GM18505 (cell line): ENCODE measurements around the gene ZGLP1.
A peak's percentile ranks its signal among the peaks of the same experiment; 100 is the strongest.

Experiments
- ATAC-seq: cut with Tn5 transposase; IDR thresholded peaks from one replicate; pipeline ENCODE4 v1.9.1; 2021; ENCODE audit not compliant: unreplicated experiment
- POLR2A ChIP-seq: IDR thresholded peaks from 4 replicates; pipeline ENCODE4 v1.6.1; 2011; ENCODE audit warnings: borderline replicate concordance; ENCODE audit not compliant: insufficient read depth, insufficient read length; ENCODE audit errors: extremely low read depth

The ZGLP1 gene

GRCh38 chr19:10292789-10293636 lies 16.6 kb downstream of the ZGLP1 start:
- no peak for TF ChIP-seq POLR2A
- ATAC-seq = no peak

GRCh38 chr19:10292206-10292788 lies 17.3 kb downstream of the ZGLP1 start:
- peak; percentile 39 for ATAC-seq
- TF ChIP-seq POLR2A = no peak

GRCh38 chr19:10291554-10292205 lies 17.9 kb downstream of the ZGLP1 start:
- no peak for ATAC-seq
- TF ChIP-seq POLR2A = no peak

GRCh38 chr19:10290876-10291553 lies 18.6 kb downstream of the ZGLP1 start:
- TF ChIP-seq POLR2A = no peak
- no peak for ATAC-seq

GRCh38 chr19:10290357-10290875 lies 19.2 kb downstream of the ZGLP1 start:
- no peak for TF ChIP-seq POLR2A
- no peak for ATAC-seq

- TF ChIP-seq POLR2A = no peak
- no peak for ATAC-seq
Measured at GRCh38 chr19:10289836-10290356, 19.7 kb downstream of the ZGLP1 start, which contains the start of gene ICAM5. Gene ICAM5, plus strand, starts transcription at chr19:10289952. Its CDS starts 92 bp downstream, at chr19:10290044.

GRCh38 chr19:10289167-10289835 lies 20.3 kb downstream of the ZGLP1 start:
- TF ChIP-seq POLR2A = no peak
- no peak for ATAC-seq

GRCh38 chr19:10288662-10289166 lies 20.9 kb downstream of the ZGLP1 start:
- no peak for TF ChIP-seq POLR2A
- no peak for ATAC-seq

- no peak for ATAC-seq
Measured at GRCh38 chr19:10286803-10287737, 22.5 kb downstream of the ZGLP1 start, which contains the start of gene ICAM4. Gene ICAM4, plus strand, starts transcription at chr19:10286955. Its CDS starts 58 bp downstream, at chr19:10287013.

GRCh38 chr19:10285393-10285792 lies 24.2 kb downstream of the ZGLP1 start:
- TF ChIP-seq POLR2A = peak; percentile 42
- ATAC-seq = no peak

More at GRCh38 chr19:10286803-10287737, 22.5 kb downstream of the ZGLP1 start, which contains the start of gene ICAM4:
- no peak for TF ChIP-seq POLR2A

GRCh38 chr19:10284960-10285278 lies 24.7 kb downstream of the ZGLP1 start:
- ATAC-seq = no peak
- no peak for TF ChIP-seq POLR2A
